HL-60 (cell line): Measurements from ENCODE around the gene C1orf21.

Experiments
- POLR2AphosphoS5 ChIP-seq: IDR thresholded peaks from 2 replicates; pipeline ENCODE4 v1.6.1; 2012; ENCODE audit warnings: low read depth
- SPI1 ChIP-seq: IDR thresholded peaks from 2 replicates; pipeline ENCODE4 v1.6.1; 2012; ENCODE audit warnings: low read depth, mild to moderate bottlenecking, borderline replicate concordance
- TF ChIP-seq, protein P1 (sequence below): IDR thresholded peaks from one replicate; pipeline ENCODE4 v1.5.1; 2011; ENCODE audit warnings: low read length, control low read depth, inconsistent platforms; ENCODE audit not compliant: insufficient read depth
- TF ChIP-seq, protein P2 (sequence below): IDR thresholded peaks from 2 replicates; pipeline ENCODE4 v1.6.1; 2012; ENCODE audit warnings: low read depth; ENCODE audit not compliant: insufficient replicate concordance

DNA sequence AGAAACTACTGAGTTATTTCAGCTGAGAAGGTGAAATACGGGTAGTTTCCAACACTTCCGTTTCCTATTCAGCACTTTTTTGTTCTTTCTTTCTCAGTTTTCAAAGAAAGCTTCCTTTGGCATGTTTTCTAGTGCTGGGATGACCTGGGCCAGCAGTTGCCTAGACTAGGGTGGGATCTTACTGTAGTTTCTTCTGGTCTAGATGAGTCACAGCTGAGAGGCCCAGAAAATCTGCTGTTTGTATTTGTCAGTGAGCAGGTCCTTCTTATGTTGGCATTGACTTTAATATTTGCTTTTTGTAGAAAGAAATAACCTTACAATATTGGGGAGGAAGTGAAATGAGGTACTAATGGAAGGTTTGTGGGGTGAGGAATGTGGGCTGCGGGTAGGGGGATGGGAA lies 22.2 kb downstream of the C1orf21 start:
- TF ChIP-seq, protein P1, sequence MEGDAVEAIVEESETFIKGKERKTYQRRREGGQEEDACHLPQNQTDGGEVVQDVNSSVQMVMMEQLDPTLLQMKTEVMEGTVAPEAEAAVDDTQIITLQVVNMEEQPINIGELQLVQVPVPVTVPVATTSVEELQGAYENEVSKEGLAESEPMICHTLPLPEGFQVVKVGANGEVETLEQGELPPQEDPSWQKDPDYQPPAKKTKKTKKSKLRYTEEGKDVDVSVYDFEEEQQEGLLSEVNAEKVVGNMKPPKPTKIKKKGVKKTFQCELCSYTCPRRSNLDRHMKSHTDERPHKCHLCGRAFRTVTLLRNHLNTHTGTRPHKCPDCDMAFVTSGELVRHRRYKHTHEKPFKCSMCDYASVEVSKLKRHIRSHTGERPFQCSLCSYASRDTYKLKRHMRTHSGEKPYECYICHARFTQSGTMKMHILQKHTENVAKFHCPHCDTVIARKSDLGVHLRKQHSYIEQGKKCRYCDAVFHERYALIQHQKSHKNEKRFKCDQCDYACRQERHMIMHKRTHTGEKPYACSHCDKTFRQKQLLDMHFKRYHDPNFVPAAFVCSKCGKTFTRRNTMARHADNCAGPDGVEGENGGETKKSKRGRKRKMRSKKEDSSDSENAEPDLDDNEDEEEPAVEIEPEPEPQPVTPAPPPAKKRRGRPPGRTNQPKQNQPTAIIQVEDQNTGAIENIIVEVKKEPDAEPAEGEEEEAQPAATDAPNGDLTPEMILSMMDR: no peak
- TF ChIP-seq POLR2AphosphoS5 (no peak), SPI1 (no peak)
- TF ChIP-seq, protein P2, sequence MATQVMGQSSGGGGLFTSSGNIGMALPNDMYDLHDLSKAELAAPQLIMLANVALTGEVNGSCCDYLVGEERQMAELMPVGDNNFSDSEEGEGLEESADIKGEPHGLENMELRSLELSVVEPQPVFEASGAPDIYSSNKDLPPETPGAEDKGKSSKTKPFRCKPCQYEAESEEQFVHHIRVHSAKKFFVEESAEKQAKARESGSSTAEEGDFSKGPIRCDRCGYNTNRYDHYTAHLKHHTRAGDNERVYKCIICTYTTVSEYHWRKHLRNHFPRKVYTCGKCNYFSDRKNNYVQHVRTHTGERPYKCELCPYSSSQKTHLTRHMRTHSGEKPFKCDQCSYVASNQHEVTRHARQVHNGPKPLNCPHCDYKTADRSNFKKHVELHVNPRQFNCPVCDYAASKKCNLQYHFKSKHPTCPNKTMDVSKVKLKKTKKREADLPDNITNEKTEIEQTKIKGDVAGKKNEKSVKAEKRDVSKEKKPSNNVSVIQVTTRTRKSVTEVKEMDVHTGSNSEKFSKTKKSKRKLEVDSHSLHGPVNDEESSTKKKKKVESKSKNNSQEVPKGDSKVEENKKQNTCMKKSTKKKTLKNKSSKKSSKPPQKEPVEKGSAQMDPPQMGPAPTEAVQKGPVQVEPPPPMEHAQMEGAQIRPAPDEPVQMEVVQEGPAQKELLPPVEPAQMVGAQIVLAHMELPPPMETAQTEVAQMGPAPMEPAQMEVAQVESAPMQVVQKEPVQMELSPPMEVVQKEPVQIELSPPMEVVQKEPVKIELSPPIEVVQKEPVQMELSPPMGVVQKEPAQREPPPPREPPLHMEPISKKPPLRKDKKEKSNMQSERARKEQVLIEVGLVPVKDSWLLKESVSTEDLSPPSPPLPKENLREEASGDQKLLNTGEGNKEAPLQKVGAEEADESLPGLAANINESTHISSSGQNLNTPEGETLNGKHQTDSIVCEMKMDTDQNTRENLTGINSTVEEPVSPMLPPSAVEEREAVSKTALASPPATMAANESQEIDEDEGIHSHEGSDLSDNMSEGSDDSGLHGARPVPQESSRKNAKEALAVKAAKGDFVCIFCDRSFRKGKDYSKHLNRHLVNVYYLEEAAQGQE: no peak
